HepG2 (cell line): ENCODE data around the gene CBLC. TPM values are rescaled to one million over a fixed set of nuclear protein-coding genes. Genes with fewer than 3 reads are reported as not detected.

ENCODE experiments used
- BRD4 ChIP-seq: sonication (generic); formaldehyde crosslinking; IDR thresholded peaks from 2 replicates; pipeline ENCODE4 v1.4.0; 2020; ENCODE audit warnings: missing genetic modification reagents
- DMTF1 ChIP-seq: sonication (generic); formaldehyde crosslinking; IDR thresholded peaks from 2 replicates; pipeline ENCODE4 v1.4.0; 2020; ENCODE audit warnings: mild to moderate bottlenecking, missing genetic modification reagents
- GTF3A ChIP-seq: sonication (generic); formaldehyde crosslinking; conservative IDR thresholded peaks from 2 replicates; pipeline ENCODE4 v1.4.0; 2020; ENCODE audit warnings: mild to moderate bottlenecking, missing genetic modification reagents
- IKZF5 ChIP-seq: IDR thresholded peaks from 2 replicates; pipeline ENCODE4 v1.6.1; 2018; ENCODE audit warnings: missing genetic modification reagents, mild to moderate bottlenecking, missing compliant biosample characterization
- MTA1 ChIP-seq: sonication (generic); formaldehyde crosslinking; IDR thresholded peaks from 2 replicates; pipeline ENCODE4 v1.4.0; 2020; ENCODE audit warnings: missing genetic modification reagents, mild to moderate bottlenecking, borderline replicate concordance
- PTBP1 ChIP-seq: fragments of 200-400 bp; formaldehyde crosslinking; IDR thresholded peaks from 2 replicates; pipeline ENCODE4 v1.6.1; 2018; ENCODE audit warnings: low read length, low read depth; ENCODE audit not compliant: poor library complexity, severe bottlenecking
- RFX1 ChIP-seq: fragments of 450-650 bp; IDR thresholded peaks from 2 replicates; pipeline ENCODE4 v1.6.1; 2017
- SETDB1 ChIP-seq: sonication (generic); formaldehyde crosslinking; IDR thresholded peaks from 2 replicates; pipeline ENCODE4 v1.5.1; 2020; ENCODE audit warnings: missing genetic modification reagents, mild to moderate bottlenecking, borderline replicate concordance
- TEF ChIP-seq: sonication (generic); formaldehyde crosslinking; IDR thresholded peaks from 2 replicates; pipeline ENCODE4 v1.5.0; 2020; ENCODE audit warnings: missing genetic modification reagents
- ZBTB42 ChIP-seq: sonication (generic); formaldehyde crosslinking; IDR thresholded peaks from 2 replicates; pipeline ENCODE4 v1.5.0; 2020; ENCODE audit warnings: mild to moderate bottlenecking, missing genetic modification reagents
- ZHX2 ChIP-seq, 2 experiments: sonication (generic) in 1 of 2; formaldehyde crosslinking in 1 of 2; IDR thresholded peaks; 2 replicates each; pipeline versions ENCODE4 v1.6.1 to v1.9.0; 2014 to 2022; ENCODE audit warnings: antibody characterized with exemption in 1 of 2, borderline replicate concordance in 1 of 2, inconsistent platforms in 1 of 2, low read depth in 1 of 2, missing genetic modification reagents in 1 of 2
- ZMAT3 ChIP-seq: sonication (generic); formaldehyde crosslinking; conservative IDR thresholded peaks from 2 replicates; pipeline ENCODE4 v1.7.0; 2021; ENCODE audit warnings: missing genetic modification reagents
- ZNF574 ChIP-seq: sonication (generic); formaldehyde crosslinking; IDR thresholded peaks from 2 replicates; pipeline ENCODE4 v1.4.0; 2020; ENCODE audit warnings: missing genetic modification reagents
- ZNF652 ChIP-seq: IDR thresholded peaks from 2 replicates; pipeline ENCODE4 v1.6.1; 2016; ENCODE audit warnings: low read depth, borderline replicate concordance
- polyA plus RNA-seq, 8 experiments: library from polyadenylated mRNA; depleted of rRNA in 3 of 8; stranded (reverse) in 7 of 8; unstranded in 1 of 8; fragments of >200 nt; fragmentation: Illumina TruSeq in 4 of 8; extraction: Trizol in 4 of 8; gene quantifications; 2 replicates each; pipeline versions ENCODE4 v1.2.1 to v1.2.3, GENCODE V29; 2011 to 2016; ENCODE audit warnings: low read depth in 4 of 8, missing spikeins in 1 of 8, mixed read lengths in 1 of 8; ENCODE audit not compliant: insufficient read depth in 1 of 8
- total RNA-seq, 5 experiments: library from RNA; depleted of rRNA; stranded (reverse); fragments of >200 nt; fragmentation: Illumina TruSeq; extraction: Trizol; gene quantifications; 2 replicates each; pipeline ENCODE4 v1.2.3, GENCODE V29; 2016; ENCODE audit warnings: low read depth in 1 of 5

Gene CBLC
- total and polyA plus RNA-seq, 2 of the 13 experiments (the other 11 are each of a cell fraction or from before 2014, with no cell fraction given): 1.8 to 2.6 TPM

- TF ChIP-seq RFX1 (no peak), IKZF5 (no peak; the same call in 1 of the 2 replicates), DMTF1 (CRISPR knock-in tag) (no peak), ZMAT3 (CRISPR knock-in tag) (no peak), SETDB1 (no peak), ZNF574 (CRISPR knock-in tag) (0 out of 2 replicates have a peak, but pooled peaks have one; percentile 28), GTF3A (CRISPR knock-in tag) (no peak), ZHX2 (IDR thresholded peaks at IDR 0.05; ENCODE audit: low read depth) (no peak), ZHX2 (CRISPR knock-in tag; IDR thresholded peaks at IDR 0.05; ENCODE audit: borderline replicate concordance) (no peak), MTA1 (CRISPR knock-in tag) (no peak; the same call in 1 of the 2 replicates), TEF (CRISPR knock-in tag) (no peak), BRD4 (no peak), ZNF652 (no peak), ZBTB42 (no peak), PTBP1 (no peak)
These were observed at the start of gene CBLC (continued) for GRCh38 chr19:44777715-44778347.
